Measurements from ENCODE around the gene SPAG17. TPM values are rescaled to one million over a fixed set of nuclear protein-coding genes. Genes with fewer than 3 reads are reported as not detected.

Gene SPAG17
- total and polyA plus RNA-seq, 2 of the 13 experiments (the other 11 are each of a cell fraction or from before 2014, with no cell fraction given), result not detected

DNA sequence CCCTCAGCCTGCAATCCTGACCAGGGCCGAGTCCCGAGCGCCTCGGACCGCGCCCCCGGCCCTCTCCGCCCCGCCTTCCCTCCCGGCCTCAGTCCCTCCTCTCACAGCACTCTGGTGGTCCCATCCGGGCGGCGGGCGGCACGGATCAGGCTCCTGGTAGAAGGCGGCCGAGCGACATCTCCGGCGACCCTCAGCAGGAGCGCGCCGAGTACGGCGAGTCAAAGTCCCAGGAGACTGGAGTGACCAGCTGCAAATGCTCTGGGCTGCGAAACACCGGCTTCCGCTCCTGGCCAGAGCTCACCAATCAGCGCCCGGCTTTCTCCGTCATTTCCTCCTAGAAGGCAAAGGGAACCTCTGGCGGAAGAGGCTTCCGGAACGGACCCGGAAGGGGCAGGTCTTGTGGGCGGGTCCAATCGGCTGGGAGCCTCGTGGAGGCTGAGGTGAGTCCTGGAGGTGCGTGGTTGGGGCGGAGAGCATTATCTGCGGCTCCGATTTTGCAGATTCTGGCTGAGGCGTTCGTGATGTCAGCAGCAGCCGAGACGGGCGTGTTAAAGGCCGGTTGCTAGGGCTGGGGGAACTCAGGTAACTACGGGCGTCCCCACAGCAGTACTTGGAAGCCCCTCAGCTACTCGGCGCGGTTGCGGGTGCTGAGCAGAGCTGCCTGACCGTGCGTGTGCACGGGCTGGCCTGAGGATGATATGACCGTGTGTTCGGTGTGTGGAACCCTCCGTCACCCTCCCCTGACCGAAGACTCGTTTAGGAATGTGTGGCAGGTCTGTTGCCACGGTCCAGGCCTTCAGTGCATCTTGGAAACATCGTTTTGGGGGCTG, 255.5 kb downstream of the SPAG17 start, which contains the start of the genes GDAP2 and WDR3 (continued):
- TF ChIP-seq, protein P1, sequence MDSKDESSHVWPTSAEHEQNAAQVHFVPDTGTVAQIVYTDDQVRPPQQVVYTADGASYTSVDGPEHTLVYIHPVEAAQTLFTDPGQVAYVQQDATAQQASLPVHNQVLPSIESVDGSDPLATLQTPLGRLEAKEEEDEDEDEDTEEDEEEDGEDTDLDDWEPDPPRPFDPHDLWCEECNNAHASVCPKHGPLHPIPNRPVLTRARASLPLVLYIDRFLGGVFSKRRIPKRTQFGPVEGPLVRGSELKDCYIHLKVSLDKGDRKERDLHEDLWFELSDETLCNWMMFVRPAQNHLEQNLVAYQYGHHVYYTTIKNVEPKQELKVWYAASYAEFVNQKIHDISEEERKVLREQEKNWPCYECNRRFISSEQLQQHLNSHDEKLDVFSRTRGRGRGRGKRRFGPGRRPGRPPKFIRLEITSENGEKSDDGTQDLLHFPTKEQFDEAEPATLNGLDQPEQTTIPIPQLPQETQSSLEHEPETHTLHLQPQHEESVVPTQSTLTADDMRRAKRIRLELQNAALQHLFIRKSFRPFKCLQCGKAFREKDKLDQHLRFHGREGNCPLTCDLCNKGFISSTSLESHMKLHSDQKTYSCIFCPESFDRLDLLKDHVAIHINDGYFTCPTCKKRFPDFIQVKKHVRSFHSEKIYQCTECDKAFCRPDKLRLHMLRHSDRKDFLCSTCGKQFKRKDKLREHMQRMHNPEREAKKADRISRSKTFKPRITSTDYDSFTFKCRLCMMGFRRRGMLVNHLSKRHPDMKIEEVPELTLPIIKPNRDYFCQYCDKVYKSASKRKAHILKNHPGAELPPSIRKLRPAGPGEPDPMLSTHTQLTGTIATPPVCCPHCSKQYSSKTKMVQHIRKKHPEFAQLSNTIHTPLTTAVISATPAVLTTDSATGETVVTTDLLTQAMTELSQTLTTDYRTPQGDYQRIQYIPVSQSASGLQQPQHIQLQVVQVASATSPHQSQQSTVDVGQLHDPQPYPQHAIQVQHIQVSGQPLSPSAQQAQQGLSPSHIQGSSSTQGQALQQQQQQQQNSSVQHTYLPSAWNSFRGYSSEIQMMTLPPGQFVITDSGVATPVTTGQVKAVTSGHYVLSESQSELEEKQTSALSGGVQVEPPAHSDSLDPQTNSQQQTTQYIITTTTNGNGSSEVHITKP (CRISPR knock-in tag; IDR thresholded peaks at IDR 0.05; ENCODE audit: low read depth), result peak; percentile 77
- TF ChIP-seq ZNF674 (CRISPR knock-in tag; IDR thresholded peaks at IDR 0.05; ENCODE audit: low read depth) (peak; percentile 72; the same call in 1 of the 2 replicates), ZNF768 (CRISPR knock-in tag; IDR thresholded peaks at IDR 0.05) (0 out of 2 replicates have a peak, but pooled peaks have one; percentile 10), SCMH1 (CRISPR knock-in tag; IDR thresholded peaks at IDR 0.05; ENCODE audit: borderline replicate concordance) (no peak), SP5 (CRISPR knock-in tag; IDR thresholded peaks at IDR 0.05; ENCODE audit: borderline replicate concordance, low read depth) (peak; percentile 74), ZBTB42 (CRISPR knock-in tag; IDR thresholded peaks at IDR 0.05) (no peak), ZNF30 (CRISPR knock-in tag; IDR thresholded peaks at IDR 0.05) (no peak), NFKB2 (CRISPR knock-in tag; IDR thresholded peaks at IDR 0.05; ENCODE audit: borderline replicate concordance) (no peak; the same call in 1 of the 2 replicates), NFKBIZ (CRISPR knock-in tag; IDR thresholded peaks at IDR 0.05) (0 out of 2 replicates have a peak, but pooled peaks have one; percentile 45)
- TF ChIP-seq, protein P2, sequence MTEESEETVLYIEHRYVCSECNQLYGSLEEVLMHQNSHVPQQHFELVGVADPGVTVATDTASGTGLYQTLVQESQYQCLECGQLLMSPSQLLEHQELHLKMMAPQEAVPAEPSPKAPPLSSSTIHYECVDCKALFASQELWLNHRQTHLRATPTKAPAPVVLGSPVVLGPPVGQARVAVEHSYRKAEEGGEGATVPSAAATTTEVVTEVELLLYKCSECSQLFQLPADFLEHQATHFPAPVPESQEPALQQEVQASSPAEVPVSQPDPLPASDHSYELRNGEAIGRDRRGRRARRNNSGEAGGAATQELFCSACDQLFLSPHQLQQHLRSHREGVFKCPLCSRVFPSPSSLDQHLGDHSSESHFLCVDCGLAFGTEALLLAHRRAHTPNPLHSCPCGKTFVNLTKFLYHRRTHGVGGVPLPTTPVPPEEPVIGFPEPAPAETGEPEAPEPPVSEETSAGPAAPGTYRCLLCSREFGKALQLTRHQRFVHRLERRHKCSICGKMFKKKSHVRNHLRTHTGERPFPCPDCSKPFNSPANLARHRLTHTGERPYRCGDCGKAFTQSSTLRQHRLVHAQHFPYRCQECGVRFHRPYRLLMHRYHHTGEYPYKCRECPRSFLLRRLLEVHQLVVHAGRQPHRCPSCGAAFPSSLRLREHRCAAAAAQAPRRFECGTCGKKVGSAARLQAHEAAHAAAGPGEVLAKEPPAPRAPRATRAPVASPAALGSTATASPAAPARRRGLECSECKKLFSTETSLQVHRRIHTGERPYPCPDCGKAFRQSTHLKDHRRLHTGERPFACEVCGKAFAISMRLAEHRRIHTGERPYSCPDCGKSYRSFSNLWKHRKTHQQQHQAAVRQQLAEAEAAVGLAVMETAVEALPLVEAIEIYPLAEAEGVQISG (CRISPR knock-in tag; IDR thresholded peaks at IDR 0.05), result peak; percentile 81
- TF ChIP-seq, protein P3, sequence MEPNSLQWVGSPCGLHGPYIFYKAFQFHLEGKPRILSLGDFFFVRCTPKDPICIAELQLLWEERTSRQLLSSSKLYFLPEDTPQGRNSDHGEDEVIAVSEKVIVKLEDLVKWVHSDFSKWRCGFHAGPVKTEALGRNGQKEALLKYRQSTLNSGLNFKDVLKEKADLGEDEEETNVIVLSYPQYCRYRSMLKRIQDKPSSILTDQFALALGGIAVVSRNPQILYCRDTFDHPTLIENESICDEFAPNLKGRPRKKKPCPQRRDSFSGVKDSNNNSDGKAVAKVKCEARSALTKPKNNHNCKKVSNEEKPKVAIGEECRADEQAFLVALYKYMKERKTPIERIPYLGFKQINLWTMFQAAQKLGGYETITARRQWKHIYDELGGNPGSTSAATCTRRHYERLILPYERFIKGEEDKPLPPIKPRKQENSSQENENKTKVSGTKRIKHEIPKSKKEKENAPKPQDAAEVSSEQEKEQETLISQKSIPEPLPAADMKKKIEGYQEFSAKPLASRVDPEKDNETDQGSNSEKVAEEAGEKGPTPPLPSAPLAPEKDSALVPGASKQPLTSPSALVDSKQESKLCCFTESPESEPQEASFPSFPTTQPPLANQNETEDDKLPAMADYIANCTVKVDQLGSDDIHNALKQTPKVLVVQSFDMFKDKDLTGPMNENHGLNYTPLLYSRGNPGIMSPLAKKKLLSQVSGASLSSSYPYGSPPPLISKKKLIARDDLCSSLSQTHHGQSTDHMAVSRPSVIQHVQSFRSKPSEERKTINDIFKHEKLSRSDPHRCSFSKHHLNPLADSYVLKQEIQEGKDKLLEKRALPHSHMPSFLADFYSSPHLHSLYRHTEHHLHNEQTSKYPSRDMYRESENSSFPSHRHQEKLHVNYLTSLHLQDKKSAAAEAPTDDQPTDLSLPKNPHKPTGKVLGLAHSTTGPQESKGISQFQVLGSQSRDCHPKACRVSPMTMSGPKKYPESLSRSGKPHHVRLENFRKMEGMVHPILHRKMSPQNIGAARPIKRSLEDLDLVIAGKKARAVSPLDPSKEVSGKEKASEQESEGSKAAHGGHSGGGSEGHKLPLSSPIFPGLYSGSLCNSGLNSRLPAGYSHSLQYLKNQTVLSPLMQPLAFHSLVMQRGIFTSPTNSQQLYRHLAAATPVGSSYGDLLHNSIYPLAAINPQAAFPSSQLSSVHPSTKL (CRISPR knock-in tag; IDR thresholded peaks at IDR 0.05), result no peak
- TF ChIP-seq, protein P4, sequence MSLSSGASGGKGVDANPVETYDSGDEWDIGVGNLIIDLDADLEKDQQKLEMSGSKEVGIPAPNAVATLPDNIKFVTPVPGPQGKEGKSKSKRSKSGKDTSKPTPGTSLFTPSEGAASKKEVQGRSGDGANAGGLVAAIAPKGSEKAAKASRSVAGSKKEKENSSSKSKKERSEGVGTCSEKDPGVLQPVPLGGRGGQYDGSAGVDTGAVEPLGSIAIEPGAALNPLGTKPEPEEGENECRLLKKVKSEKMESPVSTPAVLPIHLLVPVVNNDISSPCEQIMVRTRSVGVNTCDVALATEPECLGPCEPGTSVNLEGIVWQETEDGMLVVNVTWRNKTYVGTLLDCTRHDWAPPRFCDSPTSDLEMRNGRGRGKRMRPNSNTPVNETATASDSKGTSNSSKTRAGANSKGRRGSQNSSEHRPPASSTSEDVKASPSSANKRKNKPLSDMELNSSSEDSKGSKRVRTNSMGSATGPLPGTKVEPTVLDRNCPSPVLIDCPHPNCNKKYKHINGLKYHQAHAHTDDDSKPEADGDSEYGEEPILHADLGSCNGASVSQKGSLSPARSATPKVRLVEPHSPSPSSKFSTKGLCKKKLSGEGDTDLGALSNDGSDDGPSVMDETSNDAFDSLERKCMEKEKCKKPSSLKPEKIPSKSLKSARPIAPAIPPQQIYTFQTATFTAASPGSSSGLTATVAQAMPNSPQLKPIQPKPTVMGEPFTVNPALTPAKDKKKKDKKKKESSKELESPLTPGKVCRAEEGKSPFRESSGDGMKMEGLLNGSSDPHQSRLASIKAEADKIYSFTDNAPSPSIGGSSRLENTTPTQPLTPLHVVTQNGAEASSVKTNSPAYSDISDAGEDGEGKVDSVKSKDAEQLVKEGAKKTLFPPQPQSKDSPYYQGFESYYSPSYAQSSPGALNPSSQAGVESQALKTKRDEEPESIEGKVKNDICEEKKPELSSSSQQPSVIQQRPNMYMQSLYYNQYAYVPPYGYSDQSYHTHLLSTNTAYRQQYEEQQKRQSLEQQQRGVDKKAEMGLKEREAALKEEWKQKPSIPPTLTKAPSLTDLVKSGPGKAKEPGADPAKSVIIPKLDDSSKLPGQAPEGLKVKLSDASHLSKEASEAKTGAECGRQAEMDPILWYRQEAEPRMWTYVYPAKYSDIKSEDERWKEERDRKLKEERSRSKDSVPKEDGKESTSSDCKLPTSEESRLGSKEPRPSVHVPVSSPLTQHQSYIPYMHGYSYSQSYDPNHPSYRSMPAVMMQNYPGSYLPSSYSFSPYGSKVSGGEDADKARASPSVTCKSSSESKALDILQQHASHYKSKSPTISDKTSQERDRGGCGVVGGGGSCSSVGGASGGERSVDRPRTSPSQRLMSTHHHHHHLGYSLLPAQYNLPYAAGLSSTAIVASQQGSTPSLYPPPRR (CRISPR knock-in tag; IDR thresholded peaks at IDR 0.05; ENCODE audit: borderline replicate concordance), result no peak
